ENCODE results near the gene RFT1.

RFT1 gene

DNA sequence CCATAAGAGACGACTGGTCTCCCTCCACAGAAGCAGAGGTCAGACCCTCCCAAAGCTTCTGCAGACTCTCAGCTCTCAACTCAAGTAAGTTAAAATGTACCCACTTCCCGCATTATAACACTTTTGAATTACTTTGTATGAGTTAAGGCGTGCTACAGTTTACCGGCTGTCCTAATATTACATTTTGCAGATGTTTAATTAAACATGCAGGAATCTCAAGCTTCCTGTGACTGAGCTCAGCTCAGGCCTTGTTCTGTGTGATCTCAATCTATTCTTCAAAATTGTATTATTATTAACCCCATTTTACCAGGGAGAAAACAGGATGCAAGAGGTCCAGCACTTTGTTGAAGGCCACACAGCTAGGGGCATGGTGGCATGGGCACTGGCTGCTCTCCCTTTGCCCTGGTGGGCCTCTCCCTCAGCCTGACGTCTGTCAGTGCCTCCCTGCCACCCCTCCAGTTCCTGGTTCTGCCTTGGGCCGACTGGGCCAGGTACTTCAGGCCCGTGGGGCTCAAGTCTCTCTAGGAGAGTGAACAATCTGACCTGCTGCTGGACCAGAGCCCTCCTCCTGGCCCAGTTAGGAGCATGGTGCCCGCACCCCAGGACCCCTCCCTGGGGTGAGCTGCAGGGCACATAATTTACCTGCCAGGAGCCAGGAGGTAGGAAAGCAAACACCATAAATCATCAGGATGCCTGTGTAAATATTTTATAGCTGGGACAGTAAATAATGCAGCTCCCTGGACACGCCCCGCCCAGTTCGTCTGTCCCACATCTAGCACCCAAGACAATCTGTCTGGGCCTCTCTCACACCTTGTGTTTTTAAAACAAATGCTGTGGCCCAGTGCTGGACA, 14.9 kb upstream of the RFT1 start:
- no peak for DNase-seq (ENCODE audit: extremely low spot score)
- TF ChIP-seq, protein P1, sequence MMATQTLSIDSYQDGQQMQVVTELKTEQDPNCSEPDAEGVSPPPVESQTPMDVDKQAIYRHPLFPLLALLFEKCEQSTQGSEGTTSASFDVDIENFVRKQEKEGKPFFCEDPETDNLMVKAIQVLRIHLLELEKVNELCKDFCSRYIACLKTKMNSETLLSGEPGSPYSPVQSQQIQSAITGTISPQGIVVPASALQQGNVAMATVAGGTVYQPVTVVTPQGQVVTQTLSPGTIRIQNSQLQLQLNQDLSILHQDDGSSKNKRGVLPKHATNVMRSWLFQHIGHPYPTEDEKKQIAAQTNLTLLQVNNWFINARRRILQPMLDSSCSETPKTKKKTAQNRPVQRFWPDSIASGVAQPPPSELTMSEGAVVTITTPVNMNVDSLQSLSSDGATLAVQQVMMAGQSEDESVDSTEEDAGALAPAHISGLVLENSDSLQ (IDR thresholded peaks at IDR 0.05) = peak; percentile 55
- TF ChIP-seq SP1 (IDR thresholded peaks at IDR 0.05) = no peak
- ChIA-PET CTCF (no interaction called here), POLR2A (interaction anchor here (1.6 kb wide), 1 partner anchor 14 kb away, joined by 4 read pairs; no protein-coding TSS in a partner anchor)

DNA sequence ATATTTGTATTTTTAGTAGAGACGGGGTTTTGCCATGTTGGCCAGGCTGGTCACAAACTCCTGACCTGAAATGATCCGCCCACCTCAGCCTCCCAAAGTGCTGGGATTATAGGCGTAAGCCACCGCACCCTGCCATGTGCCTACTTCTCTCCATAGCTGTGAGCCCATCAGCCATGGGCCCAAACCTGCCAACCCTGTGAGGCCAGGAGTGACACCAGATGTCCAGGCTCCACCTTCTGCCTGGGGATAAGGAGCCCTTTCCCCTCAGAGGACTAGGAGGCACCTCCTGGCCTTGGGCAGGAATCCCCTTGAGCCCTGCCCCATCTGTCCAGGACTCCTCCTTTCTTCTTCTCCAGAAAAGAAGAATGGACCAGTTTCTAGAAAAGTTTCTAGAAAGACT, 14.2 kb upstream of the RFT1 start:
- DNase-seq (ENCODE audit: extremely low spot score) = no peak
- ChIA-PET POLR2A (no interaction called here), CTCF (no interaction called here)
- TF ChIP-seq FOXM1 (IDR thresholded peaks at IDR 0.05; ENCODE audit: borderline replicate concordance) = no peak
- TF ChIP-seq BHLHE40 (IDR thresholded peaks at IDR 0.05; ENCODE audit: borderline replicate concordance) = no peak
- no peak for TF ChIP-seq ZNF384 (IDR thresholded peaks at IDR 0.05)
- no peak for TF ChIP-seq HDGF (IDR thresholded peaks at IDR 0.05; ENCODE audit: borderline replicate concordance)

DNA sequence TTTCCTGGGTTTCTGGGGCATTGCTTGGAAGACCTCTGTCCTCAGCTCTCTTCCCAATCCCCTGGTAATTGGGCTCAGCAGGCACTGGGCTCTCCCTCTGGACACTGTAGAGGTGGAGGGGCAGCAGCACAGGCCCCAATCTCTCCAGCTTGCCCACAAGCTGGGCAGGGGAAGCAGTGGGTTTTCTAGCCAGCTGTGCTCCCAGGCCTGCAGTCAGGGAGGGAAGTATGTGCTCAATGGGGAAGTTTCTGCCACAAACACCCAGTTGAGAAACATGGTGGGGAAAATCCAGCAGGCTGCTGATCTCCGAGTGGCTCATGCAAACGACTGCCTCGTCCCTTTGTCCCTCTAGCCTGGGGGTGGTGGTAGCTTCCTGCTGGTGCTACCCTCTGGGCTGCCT, 12.8 kb upstream of the RFT1 start:
- ChIA-PET POLR2A (no interaction called here), CTCF (no interaction called here)
- TF ChIP-seq NFRKB (IDR thresholded peaks at IDR 0.05) (no peak), BHLHE40 (IDR thresholded peaks at IDR 0.05; ENCODE audit: borderline replicate concordance) (no peak), ZNF384 (IDR thresholded peaks at IDR 0.05) (no peak), FOXA1 (IDR thresholded peaks at IDR 0.05) (no peak), SP1 (IDR thresholded peaks at IDR 0.05) (no peak), CTBP1 (IDR thresholded peaks at IDR 0.05; ENCODE audit: borderline replicate concordance) (no peak), ARNT (IDR thresholded peaks at IDR 0.05) (no peak)
- TF ChIP-seq, protein P1 (IDR thresholded peaks at IDR 0.05) = no peak
- no peak for DNase-seq (ENCODE audit: extremely low spot score)

DNA sequence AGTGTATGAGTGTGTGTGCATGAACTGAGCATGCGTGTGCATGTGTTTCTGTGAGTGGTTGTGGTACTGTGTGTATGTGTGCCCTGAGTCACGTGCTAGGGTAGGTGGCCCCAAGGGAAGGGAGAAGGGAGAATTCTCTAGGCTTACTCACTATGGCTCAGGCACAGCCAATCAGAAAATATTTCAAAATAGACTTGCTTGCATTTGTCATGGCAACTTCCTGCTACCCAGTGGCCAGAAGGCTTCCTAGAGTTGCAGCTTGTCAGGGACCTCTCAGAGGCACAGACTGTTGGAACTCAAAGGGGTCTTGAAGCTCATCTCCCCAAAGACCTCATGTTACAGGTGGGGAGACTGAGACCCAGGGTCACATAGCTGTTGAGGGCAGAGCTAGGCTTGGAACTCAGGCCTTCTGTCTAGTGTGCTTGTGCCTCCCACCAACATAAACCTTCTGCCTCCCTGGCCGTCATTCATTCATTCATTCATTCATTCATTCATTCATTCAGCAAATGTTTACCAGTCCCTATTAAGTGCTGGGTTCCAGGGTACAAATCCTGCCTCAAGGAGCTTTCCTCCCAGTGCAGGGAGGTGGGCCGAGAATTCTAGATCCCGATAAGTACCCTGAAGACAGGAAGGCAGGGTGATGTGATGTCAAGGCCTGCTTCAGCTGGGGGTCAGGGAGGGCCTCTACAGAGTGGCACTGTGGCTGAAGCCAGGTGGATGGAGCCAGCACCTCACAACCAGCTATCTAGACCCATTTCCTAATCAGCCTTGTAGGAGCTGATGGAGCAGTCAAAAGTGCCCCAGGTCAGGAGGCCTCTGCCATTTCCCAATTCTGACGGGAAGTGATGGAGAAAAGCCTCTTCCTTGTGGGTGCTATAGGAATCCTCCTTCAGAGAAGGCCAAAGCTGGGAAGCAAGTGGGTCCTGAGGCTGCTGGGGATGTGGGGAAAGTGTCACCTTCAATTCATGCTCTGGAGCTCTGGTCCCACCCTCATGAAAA, 10.9 kb upstream of the RFT1 start:
- DNase-seq (ENCODE audit: extremely low spot score) = no peak
- ChIA-PET POLR2A (interaction anchor here (1.0 kb wide), 1 partner anchor 10 kb away, joined by 3 read pairs; no protein-coding TSS in a partner anchor), CTCF (interaction anchor here (0.6 to 1.3 kb wide), 3 partner anchors 20 to 504 kb away, joined by 3 to 4 read pairs (median 3); partner anchors contain the start of gene PRKCD)
- TF ChIP-seq FOXA1 (IDR thresholded peaks at IDR 0.05) = no peak
- no peak for TF ChIP-seq ELF4 (IDR thresholded peaks at IDR 0.05)
- TF ChIP-seq ARNT (IDR thresholded peaks at IDR 0.05) = no peak
- no peak for TF ChIP-seq L3MBTL2 (conservative IDR thresholded peaks at IDR 0.05)
- TF ChIP-seq, protein P1 (IDR thresholded peaks at IDR 0.05) = no peak
- TF ChIP-seq ZNF384 (IDR thresholded peaks at IDR 0.05) = no peak
- TF ChIP-seq SUZ12 (IDR thresholded peaks at IDR 0.05) = no peak
- no peak for TF ChIP-seq SP1 (IDR thresholded peaks at IDR 0.05)
- TF ChIP-seq NFRKB (IDR thresholded peaks at IDR 0.05) = no peak
- no peak for TF ChIP-seq LEF1 (IDR thresholded peaks at IDR 0.05; ENCODE audit: borderline replicate concordance)
- no peak for TF ChIP-seq CTBP1 (IDR thresholded peaks at IDR 0.05; ENCODE audit: borderline replicate concordance)
- no peak for TF ChIP-seq HDGF (IDR thresholded peaks at IDR 0.05; ENCODE audit: borderline replicate concordance)
- TF ChIP-seq TARDBP (IDR thresholded peaks at IDR 0.05) = no peak
- TF ChIP-seq FOXK2 (IDR thresholded peaks at IDR 0.05) = no peak
- TF ChIP-seq FOXM1 (IDR thresholded peaks at IDR 0.05; ENCODE audit: borderline replicate concordance) = no peak
- no peak for TF ChIP-seq BHLHE40 (IDR thresholded peaks at IDR 0.05; ENCODE audit: borderline replicate concordance)

DNA sequence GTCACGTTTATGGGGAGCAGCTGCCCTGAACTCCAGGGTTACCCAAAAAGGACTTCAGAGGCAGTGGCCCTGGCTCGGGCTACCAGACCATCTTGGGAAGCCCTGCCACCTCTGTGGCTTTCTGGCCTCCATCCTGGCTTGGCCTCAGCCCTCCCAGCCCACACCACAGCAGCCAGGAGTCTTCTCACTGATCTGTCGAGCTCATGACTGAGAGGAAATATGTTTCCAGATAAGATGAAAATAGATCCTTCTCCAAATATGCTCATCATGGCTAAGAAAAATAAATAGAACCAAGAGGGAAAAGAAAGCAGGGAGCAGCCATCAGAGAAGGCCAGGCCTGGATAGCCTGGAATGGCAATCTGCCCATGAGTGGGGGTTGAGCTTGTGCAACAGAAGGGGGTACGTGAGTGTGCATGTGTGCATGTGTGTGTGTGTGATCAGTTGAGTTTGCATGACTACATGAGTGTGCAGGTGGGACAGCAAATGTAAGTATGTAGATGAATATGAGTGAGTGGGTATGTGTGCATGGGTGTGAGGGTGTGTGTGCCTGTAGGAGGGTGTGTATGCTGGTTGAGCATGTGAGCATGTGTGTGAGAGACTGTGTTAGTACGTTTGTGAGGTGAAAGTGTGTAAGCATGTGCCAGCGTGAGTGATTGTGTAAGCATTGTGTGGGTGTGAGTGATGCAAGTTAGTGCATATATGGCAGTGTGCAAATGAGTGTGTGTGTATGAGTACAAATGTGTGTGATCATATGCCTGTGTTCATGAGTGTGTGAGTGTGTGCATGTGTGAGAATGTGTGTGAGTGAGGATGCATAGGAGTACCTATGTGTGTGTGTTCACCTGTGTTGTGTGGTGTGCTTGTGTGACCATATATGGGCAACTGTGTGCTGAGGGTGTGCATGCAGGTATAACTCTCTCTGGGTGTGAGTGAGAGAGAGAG, 9.9 kb upstream of the RFT1 start:
- ChIA-PET POLR2A (interaction anchor here (1.0 kb wide), 1 partner anchor 9 kb away, joined by 3 read pairs; no protein-coding TSS in a partner anchor), CTCF (interaction anchor here (0.6 kb wide), 1 partner anchor 130 kb away, joined by 3 read pairs; no protein-coding TSS in a partner anchor)
- DNase-seq (ENCODE audit: extremely low spot score) = no peak
- no peak for TF ChIP-seq HDGF (IDR thresholded peaks at IDR 0.05; ENCODE audit: borderline replicate concordance)
- TF ChIP-seq FOXM1 (IDR thresholded peaks at IDR 0.05; ENCODE audit: borderline replicate concordance) = no peak
- TF ChIP-seq SP1 (IDR thresholded peaks at IDR 0.05) = no peak
- no peak for TF ChIP-seq BHLHE40 (IDR thresholded peaks at IDR 0.05; ENCODE audit: borderline replicate concordance)
- TF ChIP-seq FOXK2 (IDR thresholded peaks at IDR 0.05) = no peak
- no peak for TF ChIP-seq TARDBP (IDR thresholded peaks at IDR 0.05)
- TF ChIP-seq L3MBTL2 (conservative IDR thresholded peaks at IDR 0.05) = no peak
- no peak for TF ChIP-seq FOXA1 (IDR thresholded peaks at IDR 0.05)
- no peak for TF ChIP-seq LEF1 (IDR thresholded peaks at IDR 0.05; ENCODE audit: borderline replicate concordance)
